K562 (cell line): Measurements from ENCODE around the gene ADIG. TPM values are rescaled to one million over a fixed set of nuclear protein-coding genes. Genes with fewer than 3 reads are reported as not detected.

ENCODE experiments used
- ATAC-seq: fragments of 200-7000 bp; cut with Tn5 transposase; 3 replicates; pipeline ENCODE4 v1.9.1; 2020; ENCODE audit warnings: moderate library complexity
- BruUV-seq: library from RNA; stranded (reverse); fragments of 400-500 nt; replicated peaks from 2 replicates; lab custom pipeline; 2021; lab: Mats Ljungman, UMichigan
- CTCF ChIA-PET: fragments of 300-600 bp; formaldehyde crosslinking; extraction: SDS; loops from one replicate; lab custom pipeline; 2021; ENCODE audit warnings: low intra/inter-chr PET ratio; lab: Yijun Ruan, JAX
- POLR2A ChIA-PET: fragments of 300-600, 350-650 bp; sonication (Branson Sonifier 250); formaldehyde crosslinking; extraction: SDS; loops from one replicate; lab custom pipeline; 2021; ENCODE audit warnings: antibody characterized with exemption, inconsistent platforms; lab: Yijun Ruan, JAX
- DNase-seq, 4 experiments: peaks; one replicate each; pipeline versions ENCODE4 v3.0.0 to v3.0.0-alpha.2; 2011 to 2018; ENCODE audit warnings: low spot score in 3 of 4, mixed read lengths in 3 of 4; ENCODE audit errors: extremely low read depth in 1 of 4
- FAIRE-seq: peaks from 2 replicates; lab custom pipeline; 2011; peaks lifted over from hg19 to GRCh38; lab: Jason Lieb, UNC
- H2AFZ ChIP-seq: 2 replicates; pipeline ENCODE4 v1.6.0; 2011; ENCODE audit warnings: low read depth, low read length, control low read depth, inconsistent platforms
- H3K27ac ChIP-seq: fragments of 200-600 bp; 3 replicates; pipeline ENCODE4 v1.8.0; 2011; ENCODE audit warnings: low read depth, mild to moderate bottlenecking, control low read depth, inconsistent platforms, low read length, moderate library complexity, mixed read lengths; ENCODE audit errors: extremely low read depth
- H3K27me3 ChIP-seq, 2 experiments: fragments of 300-600 bp in 1 of 2; 2 replicates in 1 of 2; 3 replicates in 1 of 2; pipeline versions ENCODE4 v1.6.0 to v1.8.0; 2011; ENCODE audit warnings: inconsistent platforms in 2 of 2, low read length in 2 of 2, mild to moderate bottlenecking in 1 of 2, mixed read lengths in 1 of 2, moderate library complexity in 1 of 2; ENCODE audit not compliant: control insufficient read depth in 2 of 2, insufficient read depth in 2 of 2
- H3K36me3 ChIP-seq: fragments of 300-600 bp; 3 replicates; pipeline ENCODE4 v1.8.0; 2011; ENCODE audit warnings: mild to moderate bottlenecking, low read length, inconsistent platforms; ENCODE audit not compliant: control insufficient read depth, insufficient read depth
- H3K4me1 ChIP-seq, 2 experiments: fragments of 200-600 bp in 1 of 2; replicated peaks in 1 of 2; 2 replicates in 1 of 2; 3 replicates in 1 of 2; pipeline versions ENCODE4 v1.5.1 to v1.8.0; 2011; ENCODE audit warnings: inconsistent platforms in 2 of 2, low read length in 2 of 2, mild to moderate bottlenecking in 1 of 2, mixed read lengths in 1 of 2, moderate library complexity in 1 of 2; ENCODE audit not compliant: control insufficient read depth in 2 of 2, insufficient read depth in 2 of 2
- H3K4me2 ChIP-seq: 2 replicates; pipeline ENCODE4 v1.6.1; 2011; ENCODE audit warnings: low read length, control low read depth, inconsistent platforms, mixed read lengths; ENCODE audit not compliant: insufficient read depth
- H3K4me3 ChIP-seq: fragments of 200-600 bp; sonication (generic), shearing (Covaris generic); 2 replicates; pipeline ENCODE4 v1.5.1; 2016; ENCODE audit warnings: control low read depth, inconsistent platforms
- H3K79me2 ChIP-seq: fragments of 200-600 bp; 3 replicates; pipeline ENCODE4 v1.8.0; 2011; ENCODE audit warnings: low read length, inconsistent platforms; ENCODE audit not compliant: control insufficient read depth, insufficient read depth
- H3K9ac ChIP-seq, 2 experiments: 2 replicates each; pipeline versions ENCODE4 v1.6.0 to v1.6.1; 2011; ENCODE audit warnings: low read depth in 2 of 2, low read length in 2 of 2, control low read depth in 1 of 2, inconsistent platforms in 1 of 2, mild to moderate bottlenecking in 1 of 2, mixed read lengths in 1 of 2; ENCODE audit not compliant: insufficient read depth in 1 of 2
- H3K9me1 ChIP-seq: one replicate; pipeline ENCODE4 v1.6.0; 2011; ENCODE audit warnings: inconsistent platforms, mild to moderate bottlenecking, low read length, moderate library complexity; ENCODE audit not compliant: control insufficient read depth, insufficient read depth
- H3K9me3 ChIP-seq: replicated peaks from 2 replicates; pipeline ENCODE4 v1.5.1; 2011; ENCODE audit warnings: low read depth, low read length, inconsistent platforms; ENCODE audit not compliant: control insufficient read depth, insufficient read depth
- H4K20me1 ChIP-seq: replicated peaks from 2 replicates; pipeline ENCODE4 v1.6.1; 2011; ENCODE audit warnings: low read length, inconsistent platforms, mixed read lengths; ENCODE audit not compliant: control insufficient read depth, insufficient read depth
- ATF3 ChIP-seq, 2 experiments: fragments of 450-650 bp in 1 of 2; sonication (generic) in 1 of 2; formaldehyde crosslinking in 1 of 2; IDR thresholded peaks in 1 of 2; conservative IDR thresholded peaks in 1 of 2; 2 replicates each; pipeline versions ENCODE4 v1.6.1 to v1.8.1; 2016 to 2023; ENCODE audit warnings: mild to moderate bottlenecking in 2 of 2, moderate library complexity in 2 of 2, inconsistent platforms in 1 of 2, missing genetic modification reagents in 1 of 2
- BCOR ChIP-seq: fragments of 450-650 bp; IDR thresholded peaks from 2 replicates; pipeline ENCODE4 v1.6.1; 2016
- E2F5 ChIP-seq: sonication (generic); formaldehyde crosslinking; IDR thresholded peaks from 2 replicates; pipeline ENCODE4 v1.8.0; 2022; ENCODE audit warnings: mild to moderate bottlenecking, missing genetic modification reagents
- FOXM1 ChIP-seq, 2 experiments: fragments of 450-650 bp in 1 of 2; sonication (generic) in 1 of 2; formaldehyde crosslinking in 1 of 2; IDR thresholded peaks; 2 replicates each; pipeline versions ENCODE4 v1.6.1 to v1.9.0; 2017 to 2022; ENCODE audit warnings: low read depth in 2 of 2, mild to moderate bottlenecking in 2 of 2, missing genetic modification reagents in 1 of 2, moderate library complexity in 1 of 2
- LARP7 ChIP-seq: fragments of 450-650 bp; IDR thresholded peaks from 2 replicates; pipeline ENCODE4 v1.6.1; 2016
- MYBL2 ChIP-seq, 2 experiments: fragments of 450-650 bp in 1 of 2; sonication (generic) in 1 of 2; formaldehyde crosslinking in 1 of 2; IDR thresholded peaks; 2 replicates each; pipeline versions ENCODE4 v1.6.1 to v1.8.1; 2017 to 2022; ENCODE audit warnings: borderline replicate concordance in 1 of 2, inconsistent platforms in 1 of 2, low read depth in 1 of 2, mild to moderate bottlenecking in 1 of 2, missing genetic modification reagents in 1 of 2, moderate library complexity in 1 of 2
- TAF1 ChIP-seq: IDR thresholded peaks from 2 replicates; pipeline ENCODE4 v1.6.1; 2011; ENCODE audit warnings: mild to moderate bottlenecking, low read length, moderate library complexity; ENCODE audit not compliant: insufficient read depth, control insufficient read depth, severe bottlenecking; ENCODE audit errors: extremely low read depth
- TAL1 ChIP-seq: fragments of 450-650 bp; IDR thresholded peaks from 2 replicates; pipeline ENCODE4 v1.6.1; 2016; ENCODE audit warnings: mild to moderate bottlenecking
- WGBS: fragments of 100-300 bp; shearing (Covaris generic); methylation state at CpG from one replicate; pipeline ENCODE4 v1.1.6; 2016; ENCODE audit warnings: low coverage, mixed read lengths; ENCODE audit not compliant: insufficient coverage; ENCODE audit errors: missing lambda C conversion rate; 5-methylcytosine and 5-hydroxymethylcytosine counted together
- in situ Hi-C: fragments of 300-500 bp; cut with MboI; formaldehyde crosslinking; loops from 4 replicates; pipeline ENCODE4 v1.15.0; 2018; ENCODE audit warnings: inconsistent platforms, mixed read lengths
- intact Hi-C: fragments of 100-400 bp; cut with micrococcal nuclease; formaldehyde crosslinking; loops from 2 replicates; pipeline ENCODE4 v1.14.2; 2022
- polyA plus RNA-seq, 8 experiments: library from polyadenylated mRNA; depleted of rRNA in 4 of 8; stranded (reverse) in 5 of 8; unstranded in 3 of 8; fragments of >200 nt; fragmentation: Nextera tagmentation in 2 of 8; fragmentation: Illumina TruSeq in 1 of 8; extraction: Ambion mirVana in 2 of 8; extraction: Trizol in 1 of 8; gene quantifications; 2 replicates each; pipeline versions ENCODE4 v1.2.1 to v1.2.3, GENCODE V29; 2011 to 2014; ENCODE audit warnings: inconsistent platforms in 1 of 8, missing spikeins in 1 of 8
- total RNA-seq, 7 experiments: library from RNA; depleted of rRNA in 6 of 7; stranded (reverse); fragments of >200 nt in 6 of 7; fragmentation: Illumina TruSeq in 2 of 7; extraction: Trizol in 2 of 7; gene quantifications; 2 replicates each; pipeline versions ENCODE4 v1.2.1 to v1.2.3, GENCODE V29; 2011 to 2021; ENCODE audit warnings: low replicate concordance in 1 of 7
- TF ChIP-seq, protein P1 (sequence below): fragments of 450-650 bp; formaldehyde crosslinking; IDR thresholded peaks from 2 replicates; pipeline ENCODE4 v1.4.0; 2022; ENCODE audit warnings: missing genetic modification characterization
- TF ChIP-seq, protein P2 (sequence below): fragments of 450-650 bp; IDR thresholded peaks from 2 replicates; pipeline ENCODE4 v1.7.0; 2016; ENCODE audit warnings: borderline replicate concordance
- TF ChIP-seq, protein P3 (sequence below): sonication (generic); formaldehyde crosslinking; IDR thresholded peaks from 2 replicates; pipeline ENCODE4 v1.8.0; 2022; ENCODE audit warnings: mild to moderate bottlenecking, low read depth, missing genetic modification reagents

The ADIG gene
- total and polyA plus RNA-seq, 9 of the 15 experiments (the other 6 are each of a cell fraction or from before 2014, with no cell fraction given) = not detected

DNA sequence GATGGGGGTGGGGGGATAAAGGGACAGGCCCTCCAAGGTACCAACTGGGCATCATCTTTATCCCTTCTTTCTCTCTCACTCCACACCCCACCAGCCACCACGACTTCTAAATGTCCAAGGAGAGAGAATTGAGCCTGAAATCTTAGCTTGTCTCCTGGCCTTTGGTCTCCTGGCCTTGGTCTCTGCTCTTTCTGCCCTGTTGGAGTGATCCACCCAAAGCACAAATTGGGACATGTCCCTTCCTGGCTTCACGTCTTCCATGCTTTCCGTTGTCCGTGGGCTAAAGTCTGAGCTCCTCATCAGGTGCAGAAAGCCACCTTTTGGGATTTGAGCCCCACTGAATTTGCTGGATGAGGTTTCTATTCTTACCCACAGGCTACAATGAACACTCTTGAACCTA is 8.4 kb downstream of the ADIG start (continued):
- no peak for TF ChIP-seq TAL1

DNA sequence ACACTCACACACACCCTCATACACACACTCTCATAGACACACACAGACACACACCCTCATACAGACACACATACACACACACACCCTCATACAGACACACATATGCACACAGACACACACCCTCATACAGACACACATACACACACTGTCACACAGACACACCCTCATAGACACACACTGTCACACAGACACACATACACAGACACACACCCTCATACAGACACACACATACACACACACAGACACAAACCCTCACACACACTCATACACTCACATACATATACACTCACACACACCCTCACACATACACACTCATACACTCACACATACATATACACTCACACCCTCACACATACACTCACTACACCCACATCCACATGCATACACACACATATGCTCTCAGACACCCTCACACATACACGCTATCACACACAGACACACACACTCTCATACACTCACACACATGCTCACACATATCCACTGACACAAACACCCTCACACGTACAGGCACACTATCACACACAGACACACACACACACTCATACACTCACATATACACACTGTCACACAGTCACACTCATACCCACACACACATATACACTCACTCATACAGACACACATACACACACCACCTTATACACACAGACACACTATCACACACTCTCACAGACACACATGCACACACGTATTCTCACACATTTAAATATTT is 9.1 kb downstream of the ADIG start:
- Histone ChIP-seq H3K27ac (no peak overlapping the region; the same call in 2 of the 3 replicates), H3K9me1 (no peaks in the 10 kb centered on the region)
- TF ChIP-seq BCOR (0 out of 2 replicates have a peak, but pooled peaks have one; percentile 7), ATF3 (IDR thresholded peaks at IDR 0.05) (no peak), ATF3 (CRISPR knock-in tag; conservative IDR thresholded peaks at IDR 0.05) (no peak), E2F5 (CRISPR knock-in tag) (no peak), FOXM1 (IDR thresholded peaks at IDR 0.05; ENCODE audit: low read depth) (no peak), FOXM1 (CRISPR knock-in tag; IDR thresholded peaks at IDR 0.05; ENCODE audit: low read depth) (no peak), MYBL2 (IDR thresholded peaks at IDR 0.05; ENCODE audit: low read depth) (peak; percentile 12; the same call in 1 of the 2 replicates), MYBL2 (CRISPR knock-in tag; IDR thresholded peaks at IDR 0.05; ENCODE audit: borderline replicate concordance) (no peak), TAF1 (no peak), LARP7 (0 out of 2 replicates have a peak, but pooled peaks have one; percentile 12)
- TF ChIP-seq, protein P1, sequence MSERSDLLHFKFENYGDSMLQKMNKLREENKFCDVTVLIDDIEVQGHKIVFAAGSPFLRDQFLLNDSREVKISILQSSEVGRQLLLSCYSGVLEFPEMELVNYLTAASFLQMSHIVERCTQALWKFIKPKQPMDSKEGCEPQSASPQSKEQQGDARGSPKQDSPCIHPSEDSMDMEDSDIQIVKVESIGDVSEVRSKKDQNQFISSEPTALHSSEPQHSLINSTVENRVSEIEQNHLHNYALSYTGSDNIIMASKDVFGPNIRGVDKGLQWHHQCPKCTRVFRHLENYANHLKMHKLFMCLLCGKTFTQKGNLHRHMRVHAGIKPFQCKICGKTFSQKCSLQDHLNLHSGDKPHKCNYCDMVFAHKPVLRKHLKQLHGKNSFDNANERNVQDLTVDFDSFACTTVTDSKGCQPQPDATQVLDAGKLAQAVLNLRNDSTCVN (CRISPR knock-in tag) = 0 out of 2 replicates have a peak, but pooled peaks have one; percentile 7
- TF ChIP-seq, protein P2, sequence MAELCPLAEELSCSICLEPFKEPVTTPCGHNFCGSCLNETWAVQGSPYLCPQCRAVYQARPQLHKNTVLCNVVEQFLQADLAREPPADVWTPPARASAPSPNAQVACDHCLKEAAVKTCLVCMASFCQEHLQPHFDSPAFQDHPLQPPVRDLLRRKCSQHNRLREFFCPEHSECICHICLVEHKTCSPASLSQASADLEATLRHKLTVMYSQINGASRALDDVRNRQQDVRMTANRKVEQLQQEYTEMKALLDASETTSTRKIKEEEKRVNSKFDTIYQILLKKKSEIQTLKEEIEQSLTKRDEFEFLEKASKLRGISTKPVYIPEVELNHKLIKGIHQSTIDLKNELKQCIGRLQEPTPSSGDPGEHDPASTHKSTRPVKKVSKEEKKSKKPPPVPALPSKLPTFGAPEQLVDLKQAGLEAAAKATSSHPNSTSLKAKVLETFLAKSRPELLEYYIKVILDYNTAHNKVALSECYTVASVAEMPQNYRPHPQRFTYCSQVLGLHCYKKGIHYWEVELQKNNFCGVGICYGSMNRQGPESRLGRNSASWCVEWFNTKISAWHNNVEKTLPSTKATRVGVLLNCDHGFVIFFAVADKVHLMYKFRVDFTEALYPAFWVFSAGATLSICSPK = peak; percentile 54; the same call in 1 of the 2 replicates
- TF ChIP-seq, protein P3, sequence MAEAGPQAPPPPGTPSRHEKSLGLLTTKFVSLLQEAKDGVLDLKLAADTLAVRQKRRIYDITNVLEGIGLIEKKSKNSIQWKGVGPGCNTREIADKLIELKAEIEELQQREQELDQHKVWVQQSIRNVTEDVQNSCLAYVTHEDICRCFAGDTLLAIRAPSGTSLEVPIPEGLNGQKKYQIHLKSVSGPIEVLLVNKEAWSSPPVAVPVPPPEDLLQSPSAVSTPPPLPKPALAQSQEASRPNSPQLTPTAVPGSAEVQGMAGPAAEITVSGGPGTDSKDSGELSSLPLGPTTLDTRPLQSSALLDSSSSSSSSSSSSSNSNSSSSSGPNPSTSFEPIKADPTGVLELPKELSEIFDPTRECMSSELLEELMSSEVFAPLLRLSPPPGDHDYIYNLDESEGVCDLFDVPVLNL (CRISPR knock-in tag) = 0 out of 2 replicates have a peak, but pooled peaks have one; percentile 24

More for the DNA sequence above, 9.1 kb downstream of the ADIG start:
- Histone ChIP-seq H3K4me2 (no peak overlapping the region), H3K79me2 (no peaks in the 10 kb centered on the region), H3K4me3 (no peak overlapping the region), H3K9me3 (no peaks in the 10 kb centered on the region), H3K36me3 (no peaks in the 10 kb centered on the region), H3K27me3 (peaks cover 25 to 57% of the 10 kb centered on the region in 2 experiments; a peak in 4 of 5 replicates), H3K4me1 (peaks cover 0 to 5% of the 10 kb centered on the region in 2 experiments; a peak in 3 of 5 replicates), H2AFZ (no peak overlapping the region), H3K9ac (no peak overlapping the region), H4K20me1 (no peaks in the 10 kb centered on the region)
- 11% methylated on average over 3 of the region's 3 CpGs for WGBS
- FAIRE-seq = peak; percentile 62
- in situ Hi-C loops (no loop called here), intact Hi-C loops (no loop called here)
- no TSS peak for BruUV-seq
- CTCF ChIA-PET = no interaction called here
- no peak for ATAC-seq
- no peak for DNase-seq
- POLR2A ChIA-PET = interaction anchor here (1.0 to 1.5 kb wide), 2 partner anchors 10 to 23 kb away, joined by 4 read pairs; no protein-coding TSS in a partner anchor
